WERI-Rb-1 (cell line): ENCODE results near the gene WWOX.

Source experiments
- DNase-seq: peaks from one replicate; pipeline ENCODE4 v3.0.0-alpha.2; 2020
- H3K27ac ChIP-seq: fragments of 250-450 bp; sonication (Bioruptor Pico); 2 replicates; pipeline ENCODE4 v1.5.1; 2020; ENCODE audit warnings: mild to moderate bottlenecking, moderate library complexity
- H3K27me3 ChIP-seq: fragments of 250-450 bp; sonication (Bioruptor Pico); 2 replicates; pipeline ENCODE4 v1.5.1; 2021; ENCODE audit warnings: mild to moderate bottlenecking, low read depth, moderate library complexity; ENCODE audit not compliant: insufficient read depth, severe bottlenecking
- H3K36me3 ChIP-seq: fragments of 250-450 bp; sonication (Bioruptor Pico); 2 replicates; pipeline ENCODE4 v1.5.1; 2020; ENCODE audit warnings: mild to moderate bottlenecking, moderate library complexity
- H3K4me3 ChIP-seq: 2 replicates; pipeline ENCODE4 v1.5.1; 2011; ENCODE audit warnings: low read depth, mild to moderate bottlenecking, control low read depth, low read length
- H3K9me3 ChIP-seq: fragments of 250-450 bp; sonication (Bioruptor Pico); 2 replicates; pipeline ENCODE4 v1.5.1; 2021; ENCODE audit warnings: mild to moderate bottlenecking, moderate library complexity; ENCODE audit not compliant: severe bottlenecking
- TF ChIP-seq, protein P1 (sequence below): IDR thresholded peaks from 2 replicates; pipeline ENCODE4 v1.5.1; 2011; ENCODE audit warnings: low read depth, mild to moderate bottlenecking, control low read depth, inconsistent platforms, low read length

WWOX gene

DNA sequence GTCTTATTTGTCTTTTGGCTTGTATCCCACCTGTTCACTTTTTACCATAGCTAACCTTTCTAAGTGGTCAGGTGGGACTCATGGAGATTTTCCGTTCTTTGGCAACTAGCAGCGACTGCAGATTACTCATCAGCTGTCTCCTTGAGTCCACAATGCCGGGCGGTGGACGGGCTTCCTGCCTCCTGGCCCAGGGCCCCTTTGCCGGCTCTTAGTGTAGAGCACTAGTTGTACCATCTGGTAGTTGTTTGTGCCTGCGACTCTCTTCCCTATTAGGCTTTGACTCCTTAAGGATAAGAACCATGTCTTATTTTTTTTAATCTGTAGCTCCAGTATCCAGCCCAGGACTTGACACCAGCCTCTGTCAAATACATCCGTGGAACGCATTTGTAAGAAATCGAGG is 399.9 kb downstream of the WWOX start:
- Histone ChIP-seq H3K27ac (peak overlapping the region; percentile 59), H3K9me3 (no peaks in the 10 kb centered on the region), H3K36me3 (no peaks in the 10 kb centered on the region), H3K4me3 (no peak overlapping the region), H3K27me3 (no peaks in the 10 kb centered on the region)
- TF ChIP-seq, protein P1, sequence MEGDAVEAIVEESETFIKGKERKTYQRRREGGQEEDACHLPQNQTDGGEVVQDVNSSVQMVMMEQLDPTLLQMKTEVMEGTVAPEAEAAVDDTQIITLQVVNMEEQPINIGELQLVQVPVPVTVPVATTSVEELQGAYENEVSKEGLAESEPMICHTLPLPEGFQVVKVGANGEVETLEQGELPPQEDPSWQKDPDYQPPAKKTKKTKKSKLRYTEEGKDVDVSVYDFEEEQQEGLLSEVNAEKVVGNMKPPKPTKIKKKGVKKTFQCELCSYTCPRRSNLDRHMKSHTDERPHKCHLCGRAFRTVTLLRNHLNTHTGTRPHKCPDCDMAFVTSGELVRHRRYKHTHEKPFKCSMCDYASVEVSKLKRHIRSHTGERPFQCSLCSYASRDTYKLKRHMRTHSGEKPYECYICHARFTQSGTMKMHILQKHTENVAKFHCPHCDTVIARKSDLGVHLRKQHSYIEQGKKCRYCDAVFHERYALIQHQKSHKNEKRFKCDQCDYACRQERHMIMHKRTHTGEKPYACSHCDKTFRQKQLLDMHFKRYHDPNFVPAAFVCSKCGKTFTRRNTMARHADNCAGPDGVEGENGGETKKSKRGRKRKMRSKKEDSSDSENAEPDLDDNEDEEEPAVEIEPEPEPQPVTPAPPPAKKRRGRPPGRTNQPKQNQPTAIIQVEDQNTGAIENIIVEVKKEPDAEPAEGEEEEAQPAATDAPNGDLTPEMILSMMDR, result no peak
- DNase-seq, result peak; percentile 76

DNA sequence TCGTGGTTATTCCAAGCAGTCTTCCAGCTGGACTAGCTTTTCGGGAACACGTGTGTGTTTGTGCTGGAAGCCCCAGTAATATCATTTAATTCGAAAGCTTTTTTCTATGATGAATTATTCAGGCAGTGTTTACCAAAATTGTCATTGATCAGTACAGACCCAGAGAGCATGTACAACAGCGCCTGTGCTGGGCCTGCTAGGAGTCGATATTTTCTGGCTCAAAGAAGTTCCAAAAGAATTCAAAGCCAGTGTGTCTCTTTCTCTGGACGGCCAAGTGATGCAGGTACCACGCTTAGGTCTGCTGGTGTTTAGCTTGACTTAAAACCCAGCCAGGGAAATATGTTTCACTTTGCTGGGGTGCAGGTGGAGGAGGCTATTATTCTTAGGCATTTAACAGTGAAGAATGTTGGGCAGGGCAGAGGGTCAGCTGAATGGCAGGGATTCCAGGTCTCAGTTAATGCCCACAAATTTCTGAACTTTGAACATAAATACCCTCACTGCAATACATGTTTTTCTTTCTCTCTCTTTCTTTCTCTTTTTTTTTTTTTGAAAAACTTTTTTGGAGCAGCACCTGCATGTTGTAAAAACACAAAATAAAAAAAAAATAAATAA is 401.3 kb downstream of the WWOX start:
- H3K27me3 ChIP-seq, result no peaks in the 10 kb centered on the region
- no peak overlapping the region for H3K4me3 ChIP-seq
- TF ChIP-seq, protein P1, result no peak
- DNase-seq, result no peak
- no peak overlapping the region for H3K27ac ChIP-seq
- H3K9me3 ChIP-seq, result no peaks in the 10 kb centered on the region
- H3K36me3 ChIP-seq, result no peaks in the 10 kb centered on the region

DNA sequence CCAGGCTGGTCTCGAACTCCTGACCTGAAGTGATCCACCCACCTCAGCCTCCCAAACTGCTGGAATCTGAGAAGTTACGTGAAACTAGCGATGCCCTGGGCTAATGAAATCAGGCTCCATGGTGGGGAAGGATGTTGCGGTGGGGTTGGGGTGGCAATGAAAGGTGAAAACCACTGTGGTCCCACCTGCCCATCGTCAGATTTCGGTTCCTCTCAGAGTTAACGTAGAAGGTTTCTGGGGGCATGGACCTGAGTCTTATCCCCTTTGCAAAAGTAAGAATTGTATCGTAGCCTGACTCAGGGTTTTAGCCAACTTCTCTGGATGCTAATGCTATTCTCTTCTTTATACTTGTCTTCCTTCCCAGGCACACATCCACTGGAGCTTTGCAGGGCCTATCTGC is 402.3 kb downstream of the WWOX start:
- no peaks in the 10 kb centered on the region for H3K9me3 ChIP-seq

DNA sequence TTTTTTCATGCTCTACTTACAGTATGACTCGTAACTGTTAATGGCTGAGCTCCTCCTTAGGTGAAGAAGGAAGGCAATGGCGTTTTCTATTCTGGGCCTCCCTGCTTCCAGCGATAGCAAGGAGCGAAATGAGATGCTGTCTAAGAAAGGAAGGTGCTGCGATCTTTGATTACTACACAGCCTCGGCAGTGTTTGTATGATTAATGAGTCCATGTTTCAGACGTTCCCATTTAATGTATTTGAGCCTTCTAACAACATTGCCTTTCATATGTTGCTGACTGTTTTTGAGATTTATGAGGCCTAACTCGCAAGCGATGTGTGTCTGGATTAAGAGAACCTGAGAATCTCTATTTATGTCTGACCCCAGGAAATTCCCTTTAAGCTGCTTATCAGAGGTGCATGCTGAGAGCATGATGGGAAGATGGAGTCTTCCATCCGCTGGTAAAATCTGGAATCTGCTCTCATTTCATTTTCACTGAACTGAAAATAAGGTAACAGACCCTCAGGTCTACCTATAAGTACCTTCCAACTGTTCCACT is 403.4 kb downstream of the WWOX start:
- no peak for DNase-seq
- TF ChIP-seq, protein P1, result no peak

More for the DNA sequence above, 402.3 kb downstream of the WWOX start:
- Histone ChIP-seq H3K27me3 (no peaks in the 10 kb centered on the region), H3K27ac (no peak overlapping the region), H3K4me3 (no peak overlapping the region), H3K36me3 (no peaks in the 10 kb centered on the region)
- TF ChIP-seq, protein P1, result no peak
- DNase-seq, result no peak

DNA sequence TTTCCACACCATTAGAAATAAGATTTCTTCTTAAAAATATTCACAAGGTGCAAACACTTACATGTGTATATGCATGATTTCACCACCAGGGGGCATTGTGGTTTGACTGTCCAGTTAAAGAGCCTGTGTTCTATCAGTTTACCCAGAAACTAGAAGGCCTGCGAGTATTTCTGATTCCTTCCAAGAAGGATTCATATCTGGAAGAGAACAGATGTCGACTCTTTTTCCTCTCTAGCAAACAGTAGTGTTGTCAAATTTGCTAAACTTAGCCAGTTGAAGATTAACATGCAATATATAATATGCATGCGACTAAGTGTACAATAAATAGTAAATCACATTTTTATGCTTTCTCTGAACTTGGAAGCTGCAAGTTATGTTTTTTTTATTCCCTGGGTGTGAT is 404.1 kb downstream of the WWOX start:
- Histone ChIP-seq H3K9me3 (no peaks in the 10 kb centered on the region), H3K27me3 (no peaks in the 10 kb centered on the region), H3K36me3 (no peaks in the 10 kb centered on the region), H3K27ac (no peak overlapping the region), H3K4me3 (no peak overlapping the region)
- peak; percentile 56 for DNase-seq
- TF ChIP-seq, protein P1, result peak; percentile 48; the same call in 1 of the 2 replicates

More for the DNA sequence above, 403.4 kb downstream of the WWOX start:
- no peaks in the 10 kb centered on the region for H3K9me3 ChIP-seq
- no peak overlapping the region for H3K27ac ChIP-seq
- H3K27me3 ChIP-seq, result no peaks in the 10 kb centered on the region
- no peaks in the 10 kb centered on the region for H3K36me3 ChIP-seq
- H3K4me3 ChIP-seq, result no peak overlapping the region
